ENCODE data around the gene CRYBG2. TPM values are rescaled to one million over a fixed set of nuclear protein-coding genes. Genes with fewer than 3 reads are reported as not detected.

The CRYBG2 gene
- total RNA-seq, 2 experiments from 2014 or later = 1.3 to 1.4 TPM

DNA sequence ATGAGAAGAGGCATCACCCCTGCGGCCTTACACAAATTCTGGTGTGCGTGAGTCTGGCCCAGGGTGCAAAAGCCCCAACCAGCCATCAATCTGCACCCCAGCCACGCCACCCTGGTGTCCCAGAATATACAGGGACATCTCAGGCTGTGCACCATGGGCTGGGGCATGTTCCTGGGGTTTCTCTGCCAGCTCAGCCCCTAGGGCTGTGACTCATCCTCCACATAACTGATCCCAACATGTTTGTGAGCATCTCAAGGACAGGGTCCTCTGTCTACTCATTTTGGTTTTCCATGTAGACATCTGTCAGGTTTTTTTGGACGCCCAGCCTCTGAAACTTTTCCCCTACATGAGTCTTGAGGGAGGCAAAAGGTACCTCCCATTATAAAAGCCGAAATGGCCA is 18.1 kb upstream of the CRYBG2 start:
- POLR2A ChIA-PET = interaction anchor here (1.0 to 2.2 kb wide), 2 partner anchors 7 to 54 kb away, joined by 3 to 9 read pairs; partner anchors contain the start of gene CD52
- Histone ChIP-seq H3K4me3 (ENCODE audit: low read length) (no peak overlapping the region), H3K27me3 (ENCODE audit: control insufficient read depth in 1 of 2, insufficient read depth in 2 of 2, low read length in 2 of 2) (no peaks in the 10 kb centered on the region), H3K27ac (ENCODE audit: low read depth in 1 of 2, low read length in 2 of 2) (peak overlapping the region in 1 of 2 donors; percentile 52), H3K36me3 (ENCODE audit: insufficient read depth, low read length) (no peaks in the 10 kb centered on the region), H3K4me1 (ENCODE audit: insufficient read depth, low read length) (peaks cover 99% of the 10 kb centered on the region), H3K9me3 (ENCODE audit: control insufficient read depth in 1 of 2, insufficient read depth in 1 of 2, low read length in 2 of 2) (no peaks in the 10 kb centered on the region)
- Mint-ChIP-seq H3K36me3 (ENCODE audit: low read depth) (no peaks in the 10 kb centered on the region), H3K4me3 (peak overlapping the region; percentile 31), H3K9me3 (peaks cover 5% of the 10 kb centered on the region), H3K4me1 (ENCODE audit: low read depth) (peaks cover 75% of the 10 kb centered on the region), H3K27ac (peak overlapping the region; percentile 92), H3K27me3 (no peaks in the 10 kb centered on the region)
- intact Hi-C loops (cut with DNase I, micrococcal nuclease) = no loop called here
- DNase-seq (peak in 1 of 14 experiments; percentile 46), ATAC-seq (ENCODE audit: poor library complexity) (no peak)
- CTCF ChIA-PET = interaction anchor here (1.6 to 3.9 kb wide), 3 partner anchors 8 to 45 kb away, joined by 4 to 22 read pairs (median 4); no protein-coding TSS in a partner anchor
- TF ChIP-seq, protein P1, sequence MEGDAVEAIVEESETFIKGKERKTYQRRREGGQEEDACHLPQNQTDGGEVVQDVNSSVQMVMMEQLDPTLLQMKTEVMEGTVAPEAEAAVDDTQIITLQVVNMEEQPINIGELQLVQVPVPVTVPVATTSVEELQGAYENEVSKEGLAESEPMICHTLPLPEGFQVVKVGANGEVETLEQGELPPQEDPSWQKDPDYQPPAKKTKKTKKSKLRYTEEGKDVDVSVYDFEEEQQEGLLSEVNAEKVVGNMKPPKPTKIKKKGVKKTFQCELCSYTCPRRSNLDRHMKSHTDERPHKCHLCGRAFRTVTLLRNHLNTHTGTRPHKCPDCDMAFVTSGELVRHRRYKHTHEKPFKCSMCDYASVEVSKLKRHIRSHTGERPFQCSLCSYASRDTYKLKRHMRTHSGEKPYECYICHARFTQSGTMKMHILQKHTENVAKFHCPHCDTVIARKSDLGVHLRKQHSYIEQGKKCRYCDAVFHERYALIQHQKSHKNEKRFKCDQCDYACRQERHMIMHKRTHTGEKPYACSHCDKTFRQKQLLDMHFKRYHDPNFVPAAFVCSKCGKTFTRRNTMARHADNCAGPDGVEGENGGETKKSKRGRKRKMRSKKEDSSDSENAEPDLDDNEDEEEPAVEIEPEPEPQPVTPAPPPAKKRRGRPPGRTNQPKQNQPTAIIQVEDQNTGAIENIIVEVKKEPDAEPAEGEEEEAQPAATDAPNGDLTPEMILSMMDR (IDR thresholded peaks at IDR 0.05) = no peak

DNA sequence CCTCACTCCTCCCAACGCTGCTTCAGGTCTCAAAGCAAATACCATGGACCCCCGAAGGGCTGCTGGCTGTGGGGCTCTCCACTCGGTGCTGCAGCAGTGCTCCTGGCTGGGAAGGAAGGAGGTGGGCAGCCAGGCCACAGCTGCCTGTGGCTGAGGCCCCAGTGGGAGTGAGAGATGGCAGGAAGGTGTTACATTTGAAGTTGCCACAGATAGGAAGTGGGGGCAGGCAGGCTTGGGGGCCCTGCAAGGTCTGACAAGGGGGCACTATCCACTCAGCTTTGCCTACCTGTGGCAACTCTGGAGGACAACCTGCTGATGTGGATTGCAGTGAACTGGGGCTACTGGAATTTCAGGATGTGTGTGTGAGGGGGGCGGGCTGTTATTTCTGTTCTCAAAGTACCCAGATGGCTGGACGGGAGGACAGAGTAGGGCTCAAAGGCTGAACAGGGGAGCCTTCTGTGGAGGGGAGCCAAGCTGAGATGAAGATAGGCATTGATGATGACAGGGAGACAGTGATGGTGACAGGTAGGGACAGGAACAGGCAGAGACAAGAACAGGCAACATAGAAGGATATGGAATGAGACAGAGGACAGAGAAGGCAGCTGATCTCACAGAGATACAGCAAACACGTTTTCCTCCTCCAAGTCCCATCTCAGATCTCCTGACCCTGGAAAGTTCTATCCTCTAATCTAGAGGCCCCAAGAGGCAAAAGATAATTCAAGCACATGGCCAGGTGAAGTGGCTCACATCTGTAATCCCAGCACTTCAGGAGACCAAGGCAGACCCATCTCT is 16.9 kb upstream of the CRYBG2 start:
- no peak for ATAC-seq (ENCODE audit: poor library complexity)
- ChIA-PET CTCF (interaction anchor here (1.6 kb wide), 1 partner anchor 46 kb away, joined by 4 read pairs; no protein-coding TSS in a partner anchor), POLR2A (interaction anchor here (0.7 to 1.4 kb wide), 3 partner anchors 7 to 82 kb away, joined by 3 to 6 read pairs (median 4); no protein-coding TSS in a partner anchor)
- TF ChIP-seq, protein P1 (IDR thresholded peaks at IDR 0.05) = no peak
- Histone ChIP-seq H3K9me3 (ENCODE audit: control insufficient read depth in 1 of 2, insufficient read depth in 1 of 2, low read length in 2 of 2) (no peaks in the 10 kb centered on the region), H3K27me3 (ENCODE audit: control insufficient read depth in 1 of 2, insufficient read depth in 2 of 2, low read length in 2 of 2) (no peaks in the 10 kb centered on the region), H3K36me3 (ENCODE audit: insufficient read depth, low read length) (no peaks in the 10 kb centered on the region), H3K27ac (ENCODE audit: low read depth in 1 of 2, low read length in 2 of 2) (peak overlapping the region in 1 of 2 donors; percentile 52), H3K4me1 (ENCODE audit: insufficient read depth, low read length) (peaks cover 86% of the 10 kb centered on the region), H3K4me3 (ENCODE audit: low read length) (no peak overlapping the region)
- peak in 1 of 14 experiments; percentile 55 for DNase-seq
- H3K4me1 Mint-ChIP-seq (ENCODE audit: low read depth) = peaks cover 62% of the 10 kb centered on the region
- H3K9me3 Mint-ChIP-seq = peaks cover 5% of the 10 kb centered on the region
- H3K27me3 Mint-ChIP-seq = no peaks in the 10 kb centered on the region
- peak overlapping the region; percentile 68 for H3K27ac Mint-ChIP-seq
- H3K4me3 Mint-ChIP-seq = peak overlapping the region; percentile 50
- intact Hi-C loops (cut with DNase I, micrococcal nuclease) = no loop called here
- no peaks in the 10 kb centered on the region for H3K36me3 Mint-ChIP-seq (ENCODE audit: low read depth)

- no peak overlapping the region for H3K27ac Mint-ChIP-seq
Measured at GRCh38 chr1:26368486-26368885, 14.6 kb upstream of the CRYBG2 start.

More at GRCh38 chr1:26368486-26368885, 14.6 kb upstream of the CRYBG2 start:
- peaks cover 5% of the 10 kb centered on the region for H3K9me3 Mint-ChIP-seq
- ChIA-PET CTCF (interaction anchor here (2.2 kb wide), 1 partner anchor 49 kb away, joined by 6 read pairs; no protein-coding TSS in a partner anchor), POLR2A (interaction anchor here (1.2 to 1.7 kb wide), 2 partner anchors 10 to 85 kb away, joined by 3 to 6 read pairs; no protein-coding TSS in a partner anchor)
- H3K4me1 ChIP-seq (ENCODE audit: insufficient read depth, low read length) = peaks cover 82% of the 10 kb centered on the region
- H3K4me3 ChIP-seq (ENCODE audit: low read length) = no peak overlapping the region
- H3K4me1 Mint-ChIP-seq (ENCODE audit: low read depth) = peaks cover 56% of the 10 kb centered on the region
- no peak overlapping the region for H3K27ac ChIP-seq (ENCODE audit: low read depth in 1 of 2, low read length in 2 of 2)
- ATAC-seq (ENCODE audit: poor library complexity) (no peak), DNase-seq (no peak)
- intact Hi-C loops (cut with DNase I, micrococcal nuclease) = loop anchor here in 1 of 2 experiments (10.0 kb wide), 1 partner anchor 204 kb away; the partner anchor contains the start of genes C1orf232 and ZNF593
- H3K9me3 ChIP-seq (ENCODE audit: control insufficient read depth in 1 of 2, insufficient read depth in 1 of 2, low read length in 2 of 2) = no peaks in the 10 kb centered on the region
- H3K4me3 Mint-ChIP-seq = no peak overlapping the region
- no peaks in the 10 kb centered on the region for H3K36me3 Mint-ChIP-seq (ENCODE audit: low read depth)
- H3K27me3 ChIP-seq (ENCODE audit: control insufficient read depth in 1 of 2, insufficient read depth in 2 of 2, low read length in 2 of 2) = no peaks in the 10 kb centered on the region
- TF ChIP-seq, protein P1 (IDR thresholded peaks at IDR 0.05) = no peak
- H3K27me3 Mint-ChIP-seq = peaks cover 5% of the 10 kb centered on the region
- no peaks in the 10 kb centered on the region for H3K36me3 ChIP-seq (ENCODE audit: insufficient read depth, low read length)

Data from CD4-positive, alpha-beta T cell (primary cell).